ENCODE measurements around the gene SLC34A3.

- TF ChIP-seq POLR2A (IDR thresholded peaks at IDR 0.05) (no peak), POLR2AphosphoS5 (IDR thresholded peaks at IDR 0.05) (no peak)
- TF ChIP-seq, protein P1, sequence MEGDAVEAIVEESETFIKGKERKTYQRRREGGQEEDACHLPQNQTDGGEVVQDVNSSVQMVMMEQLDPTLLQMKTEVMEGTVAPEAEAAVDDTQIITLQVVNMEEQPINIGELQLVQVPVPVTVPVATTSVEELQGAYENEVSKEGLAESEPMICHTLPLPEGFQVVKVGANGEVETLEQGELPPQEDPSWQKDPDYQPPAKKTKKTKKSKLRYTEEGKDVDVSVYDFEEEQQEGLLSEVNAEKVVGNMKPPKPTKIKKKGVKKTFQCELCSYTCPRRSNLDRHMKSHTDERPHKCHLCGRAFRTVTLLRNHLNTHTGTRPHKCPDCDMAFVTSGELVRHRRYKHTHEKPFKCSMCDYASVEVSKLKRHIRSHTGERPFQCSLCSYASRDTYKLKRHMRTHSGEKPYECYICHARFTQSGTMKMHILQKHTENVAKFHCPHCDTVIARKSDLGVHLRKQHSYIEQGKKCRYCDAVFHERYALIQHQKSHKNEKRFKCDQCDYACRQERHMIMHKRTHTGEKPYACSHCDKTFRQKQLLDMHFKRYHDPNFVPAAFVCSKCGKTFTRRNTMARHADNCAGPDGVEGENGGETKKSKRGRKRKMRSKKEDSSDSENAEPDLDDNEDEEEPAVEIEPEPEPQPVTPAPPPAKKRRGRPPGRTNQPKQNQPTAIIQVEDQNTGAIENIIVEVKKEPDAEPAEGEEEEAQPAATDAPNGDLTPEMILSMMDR (IDR thresholded peaks at IDR 0.05) = no peak
These were observed 19.9 kb downstream of the SLC34A3 start for GRCh38 chr9:137250329-137251193.
